HFFc6 (cell line): Measurements from ENCODE around the gene CADM4. TPM values are rescaled to one million over a fixed set of nuclear protein-coding genes. Genes with fewer than 3 reads are reported as not detected.
"Not testable (repeated sequence)": the region's sequence is repeated elsewhere in the genome, so short reads cannot be mapped to it uniquely, and the experiment has no call there.

Source experiments
- DNase-seq: peaks from one replicate; pipeline ENCODE4 v3.0.0-alpha.2; 2018
- H3K27ac Mint-ChIP-seq: 2 replicates; pipeline ENCODE4 v1.8.0; 2020; ENCODE audit warnings: mild to moderate bottlenecking, mixed read lengths
- H3K27me3 Mint-ChIP-seq: 2 replicates; pipeline ENCODE4 v1.8.0; 2021; ENCODE audit warnings: mild to moderate bottlenecking, moderate library complexity, mixed read lengths; ENCODE audit not compliant: insufficient read depth
- H3K36me3 Mint-ChIP-seq: 2 replicates; pipeline ENCODE4 v1.8.0; 2021; ENCODE audit warnings: low read depth, mixed read lengths
- H3K4me1 Mint-ChIP-seq: 2 replicates; pipeline ENCODE4 v1.8.0; 2020; ENCODE audit warnings: low read depth, mixed read lengths
- H3K4me3 Mint-ChIP-seq: 2 replicates; pipeline ENCODE4 v1.8.0; 2020; ENCODE audit warnings: mild to moderate bottlenecking, moderate library complexity, mixed read lengths
- H3K9me3 Mint-ChIP-seq: 2 replicates; pipeline ENCODE4 v1.8.0; 2020; ENCODE audit warnings: mild to moderate bottlenecking, mixed read lengths
- CTCF ChIP-seq: fragments of 200-600 bp; sonication (generic); IDR thresholded peaks from 2 replicates; pipeline ENCODE4 v1.5.0; 2021; ENCODE audit warnings: antibody characterized with exemption, mild to moderate bottlenecking
- total RNA-seq, 6 experiments: library from RNA; stranded (reverse); fragmentation: NEBNext Ultra II Directional; extraction: Animal tissue kit (Norgen Biotek cat#: 25700); gene quantifications; 2 replicates in 1 of 6; 3 replicates in 5 of 6; pipeline ENCODE4 v1.2.3, GENCODE V29; 2021

CADM4 gene
- total RNA-seq, 6 experiments from 2014 or later = 0.43 to 1.3 (median 0.82) TPM

GRCh38 chr19:43682824-43683661 lies 43.4 kb upstream of the CADM4 start:
- Mint-ChIP-seq H3K36me3 (no peaks in the 10 kb centered on the region), H3K4me3 (no peak overlapping the region), H3K4me1 (peaks cover 11% of the 10 kb centered on the region), H3K27me3 (peaks cover 4% of the 10 kb centered on the region), H3K9me3 (no peaks in the 10 kb centered on the region), H3K27ac (no peak overlapping the region)
- no peak for DNase-seq
- no peak for TF ChIP-seq CTCF

- DNase-seq, H3K4me1 Mint-ChIP-seq, H3K27ac Mint-ChIP-seq, H3K4me3 Mint-ChIP-seq, H3K9me3 Mint-ChIP-seq, H3K27me3 Mint-ChIP-seq, H3K36me3 Mint-ChIP-seq: not testable (repeated sequence)
Measured at GRCh38 chr19:43682269-43682668, 42.6 kb upstream of the CADM4 start.

- Mint-ChIP-seq H3K36me3 (no peaks in the 10 kb centered on the region), H3K27me3 (peaks cover 4% of the 10 kb centered on the region), H3K4me3 (no peak overlapping the region), H3K27ac (no peak overlapping the region), H3K4me1 (peaks cover 2% of the 10 kb centered on the region), H3K9me3 (no peaks in the 10 kb centered on the region)
- no peak for TF ChIP-seq CTCF
- no peak for DNase-seq
Measured at GRCh38 chr19:43681821-43682220, 42.2 kb upstream of the CADM4 start.

- DNase-seq = no peak
- Mint-ChIP-seq H3K36me3 (no peaks in the 10 kb centered on the region), H3K4me1 (peaks cover 18% of the 10 kb centered on the region), H3K27ac (no peak overlapping the region), H3K4me3 (no peak overlapping the region), H3K27me3 (peaks cover 2% of the 10 kb centered on the region), H3K9me3 (no peaks in the 10 kb centered on the region)
- no peak for TF ChIP-seq CTCF
Measured at GRCh38 chr19:43678512-43679261, 39.0 kb upstream of the CADM4 start.

- DNase-seq = no peak
- Mint-ChIP-seq H3K4me1 (peaks cover 29% of the 10 kb centered on the region), H3K27me3 (no peaks in the 10 kb centered on the region; the same call in none of the 2 replicates), H3K27ac (peak overlapping the region; percentile 60), H3K4me3 (no peak overlapping the region), H3K36me3 (no peaks in the 10 kb centered on the region), H3K9me3 (no peaks in the 10 kb centered on the region)
- no peak for TF ChIP-seq CTCF
Measured at GRCh38 chr19:43675906-43676305, 36.3 kb upstream of the CADM4 start.
